Stimulated activated CD8-positive, alpha-beta memory T cell treated with anti-CD3 and anti-CD28 coated beads, Interleukin-7, amount 100 ng/mL, for 1 hour (primary cell): ENCODE results near the gene SERPINA12.

ENCODE experiments used
- DNase-seq, 2 donors: peaks; one replicate each; pipeline ENCODE4 v3.0.0-alpha.2; 2020; ENCODE audit warnings: low read depth in 2 of 2

Gene SERPINA12

GRCh38 chr14:94466706-94467370, 42.4 kb downstream of the SERPINA12 start:
- no peak for DNase-seq

GRCh38 chr14:94465042-94465441, 44.2 kb downstream of the SERPINA12 start:
- DNase-seq: no peak

GRCh38 chr14:94464290-94464689, 45.0 kb downstream of the SERPINA12 start:
- no peak for DNase-seq

GRCh38 chr14:94462763-94463572, 46.3 kb downstream of the SERPINA12 start:
- DNase-seq: no peak

- DNase-seq: no peak
Measured at GRCh38 chr14:94462219-94462551, 47.1 kb downstream of the SERPINA12 start.

GRCh38 chr14:94461526-94462218, 47.6 kb downstream of the SERPINA12 start:
- DNase-seq: no peak

GRCh38 chr14:94460631-94461416, 48.4 kb downstream of the SERPINA12 start:
- no peak for DNase-seq

GRCh38 chr14:94458558-94459205, 50.6 kb downstream of the SERPINA12 start:
- no peak for DNase-seq

GRCh38 chr14:94458096-94458495, 51.2 kb downstream of the SERPINA12 start:
- DNase-seq: no peak

- no peak for DNase-seq
Measured at GRCh38 chr14:94455928-94456327, 53.3 kb downstream of the SERPINA12 start.

GRCh38 chr14:94451826-94452225, 57.4 kb downstream of the SERPINA12 start:
- no peak for DNase-seq

- no peak for DNase-seq
Measured at GRCh38 chr14:94451091-94451771, 58.0 kb downstream of the SERPINA12 start.

- DNase-seq: no peak
Measured at GRCh38 chr14:94450722-94451090, 58.6 kb downstream of the SERPINA12 start.

GRCh38 chr14:94449930-94450329, 59.3 kb downstream of the SERPINA12 start:
- DNase-seq: no peak

- no peak for DNase-seq
Measured at GRCh38 chr14:94448071-94448808, 61.0 kb downstream of the SERPINA12 start.

- no peak for DNase-seq
Measured at GRCh38 chr14:94447206-94447605, 62.1 kb downstream of the SERPINA12 start.

- no peak for DNase-seq
Measured at GRCh38 chr14:94446126-94446525, 63.1 kb downstream of the SERPINA12 start.

- no peak for DNase-seq
Measured at GRCh38 chr14:94445003-94445402, 64.3 kb downstream of the SERPINA12 start.

GRCh38 chr14:94441531-94442205, 67.6 kb downstream of the SERPINA12 start:
- DNase-seq: no peak

GRCh38 chr14:94441130-94441529, 68.1 kb downstream of the SERPINA12 start:
- DNase-seq: no peak
